WTC11 (cell line): ENCODE measurements around the gene LRRC2. TPM values are rescaled to one million over a fixed set of nuclear protein-coding genes. Genes with fewer than 3 reads are reported as not detected.
A peak's percentile ranks its signal among the peaks of the same experiment; 100 is the strongest.

Experiments
- ATAC-seq: fragments of 200-7000 bp; cut with Tn5 transposase; 2 replicates; pipeline ENCODE4 v1.10.0; 2021; ENCODE audit warnings: mild to moderate bottlenecking, moderate library complexity
- CTCF ChIA-PET: fragments of 300-600 bp; sonication (Branson Sonifier 250); formaldehyde crosslinking; loops from one replicate; lab custom pipeline; 2021; ENCODE audit warnings: antibody characterized with exemption; lab: Charles Lee
- POLR2A ChIA-PET: fragments of 350-600 bp; sonication (Branson Sonifier 250); formaldehyde crosslinking; loops from one replicate; lab custom pipeline; 2021; ENCODE audit warnings: antibody characterized with exemption; lab: Charles Lee
- DNase-seq: peaks from one replicate; pipeline ENCODE4 v3.0.0; 2021; ENCODE audit warnings: low spot score
- H3K27ac Mint-ChIP-seq: 2 replicates; pipeline ENCODE4 v1.8.0; 2021; ENCODE audit warnings: mixed read lengths
- H3K27me3 Mint-ChIP-seq: 2 replicates; pipeline ENCODE4 v1.8.0; 2021; ENCODE audit warnings: low read depth, mild to moderate bottlenecking, moderate library complexity, mixed read lengths
- H3K36me3 Mint-ChIP-seq: 2 replicates; pipeline ENCODE4 v1.8.0; 2021; ENCODE audit warnings: mixed read lengths
- H3K4me1 Mint-ChIP-seq: 2 replicates; pipeline ENCODE4 v1.8.0; 2022; ENCODE audit warnings: mixed read lengths
- H3K4me3 Mint-ChIP-seq: 2 replicates; pipeline ENCODE4 v1.8.0; 2021; ENCODE audit warnings: mild to moderate bottlenecking, moderate library complexity, mixed read lengths
- H3K9me3 Mint-ChIP-seq: 2 replicates; pipeline ENCODE4 v1.8.0; 2021; ENCODE audit warnings: mixed read lengths
- ATF6 ChIP-seq: sonication (generic); formaldehyde crosslinking; IDR thresholded peaks from 2 replicates; pipeline ENCODE4 v1.8.1; 2023; ENCODE audit warnings: mild to moderate bottlenecking, missing genetic modification reagents
- FOXJ3 ChIP-seq: sonication (generic); formaldehyde crosslinking; IDR thresholded peaks from 2 replicates; pipeline ENCODE4 v1.9.0; 2021; ENCODE audit warnings: missing genetic modification reagents, mild to moderate bottlenecking, borderline replicate concordance
- FOXP1 ChIP-seq: sonication (generic); formaldehyde crosslinking; IDR thresholded peaks from 2 replicates; pipeline ENCODE4 v1.8.0; 2022; ENCODE audit warnings: missing genetic modification reagents, mild to moderate bottlenecking, moderate library complexity, borderline replicate concordance
- HMGA2 ChIP-seq: fragments of 250-450 bp; sonication (Bioruptor Pico); IDR thresholded peaks from 2 replicates; pipeline ENCODE4 v1.4.0; 2021; ENCODE audit warnings: mild to moderate bottlenecking, moderate library complexity
- JUN ChIP-seq: sonication (generic); formaldehyde crosslinking; IDR thresholded peaks from 2 replicates; pipeline ENCODE4 v1.8.0; 2023; ENCODE audit warnings: mild to moderate bottlenecking, missing genetic modification reagents
- KAT7 ChIP-seq: sonication (generic); formaldehyde crosslinking; IDR thresholded peaks from 2 replicates; pipeline ENCODE4 v1.8.1; 2023; ENCODE audit warnings: missing genetic modification reagents, mild to moderate bottlenecking, borderline replicate concordance
- NFYB ChIP-seq: sonication (generic); formaldehyde crosslinking; conservative IDR thresholded peaks from 2 replicates; pipeline ENCODE4 v1.8.0; 2022; ENCODE audit warnings: low read depth, missing genetic modification reagents
- TP53 ChIP-seq: sonication (generic); formaldehyde crosslinking; IDR thresholded peaks from 2 replicates; pipeline ENCODE4 v1.8.1; 2023; ENCODE audit warnings: mild to moderate bottlenecking, missing genetic modification reagents
- ZNF416 ChIP-seq: fragments of 250-450 bp; sonication (Bioruptor Pico); IDR thresholded peaks from 2 replicates; pipeline ENCODE4 v1.9.0; 2021; ENCODE audit warnings: mild to moderate bottlenecking, inconsistent platforms
- total RNA-seq: library from RNA; stranded (reverse); gene quantifications from 3 replicates; pipeline ENCODE4 v1.2.3, GENCODE V29; 2021
- TF ChIP-seq, protein P1 (sequence below): sonication (generic); formaldehyde crosslinking; IDR thresholded peaks from 2 replicates; pipeline ENCODE4 v1.8.0; 2023; ENCODE audit warnings: missing genetic modification reagents, mild to moderate bottlenecking, borderline replicate concordance
- TF ChIP-seq, protein P2 (sequence below): sonication (generic); formaldehyde crosslinking; IDR thresholded peaks from 2 replicates; pipeline ENCODE4 v1.8.1; 2023; ENCODE audit warnings: mild to moderate bottlenecking, missing genetic modification reagents
- TF ChIP-seq, protein P3 (sequence below): sonication (generic); formaldehyde crosslinking; IDR thresholded peaks from 2 replicates; pipeline ENCODE4 v1.8.1; 2022; ENCODE audit warnings: low read depth, mild to moderate bottlenecking, moderate library complexity, missing genetic modification reagents, borderline replicate concordance
- TF ChIP-seq, protein P4 (sequence below): sonication (generic); formaldehyde crosslinking; IDR thresholded peaks from 2 replicates; pipeline ENCODE4 v1.8.0; 2022; ENCODE audit warnings: mild to moderate bottlenecking, missing genetic modification reagents

LRRC2 gene
- total RNA-seq, 1 experiment from 2014 or later, result 4.9 TPM

GRCh38 chr3:46566040-46566641 is at the start of gene LRRC2 (continued):
- TF ChIP-seq, protein P1, sequence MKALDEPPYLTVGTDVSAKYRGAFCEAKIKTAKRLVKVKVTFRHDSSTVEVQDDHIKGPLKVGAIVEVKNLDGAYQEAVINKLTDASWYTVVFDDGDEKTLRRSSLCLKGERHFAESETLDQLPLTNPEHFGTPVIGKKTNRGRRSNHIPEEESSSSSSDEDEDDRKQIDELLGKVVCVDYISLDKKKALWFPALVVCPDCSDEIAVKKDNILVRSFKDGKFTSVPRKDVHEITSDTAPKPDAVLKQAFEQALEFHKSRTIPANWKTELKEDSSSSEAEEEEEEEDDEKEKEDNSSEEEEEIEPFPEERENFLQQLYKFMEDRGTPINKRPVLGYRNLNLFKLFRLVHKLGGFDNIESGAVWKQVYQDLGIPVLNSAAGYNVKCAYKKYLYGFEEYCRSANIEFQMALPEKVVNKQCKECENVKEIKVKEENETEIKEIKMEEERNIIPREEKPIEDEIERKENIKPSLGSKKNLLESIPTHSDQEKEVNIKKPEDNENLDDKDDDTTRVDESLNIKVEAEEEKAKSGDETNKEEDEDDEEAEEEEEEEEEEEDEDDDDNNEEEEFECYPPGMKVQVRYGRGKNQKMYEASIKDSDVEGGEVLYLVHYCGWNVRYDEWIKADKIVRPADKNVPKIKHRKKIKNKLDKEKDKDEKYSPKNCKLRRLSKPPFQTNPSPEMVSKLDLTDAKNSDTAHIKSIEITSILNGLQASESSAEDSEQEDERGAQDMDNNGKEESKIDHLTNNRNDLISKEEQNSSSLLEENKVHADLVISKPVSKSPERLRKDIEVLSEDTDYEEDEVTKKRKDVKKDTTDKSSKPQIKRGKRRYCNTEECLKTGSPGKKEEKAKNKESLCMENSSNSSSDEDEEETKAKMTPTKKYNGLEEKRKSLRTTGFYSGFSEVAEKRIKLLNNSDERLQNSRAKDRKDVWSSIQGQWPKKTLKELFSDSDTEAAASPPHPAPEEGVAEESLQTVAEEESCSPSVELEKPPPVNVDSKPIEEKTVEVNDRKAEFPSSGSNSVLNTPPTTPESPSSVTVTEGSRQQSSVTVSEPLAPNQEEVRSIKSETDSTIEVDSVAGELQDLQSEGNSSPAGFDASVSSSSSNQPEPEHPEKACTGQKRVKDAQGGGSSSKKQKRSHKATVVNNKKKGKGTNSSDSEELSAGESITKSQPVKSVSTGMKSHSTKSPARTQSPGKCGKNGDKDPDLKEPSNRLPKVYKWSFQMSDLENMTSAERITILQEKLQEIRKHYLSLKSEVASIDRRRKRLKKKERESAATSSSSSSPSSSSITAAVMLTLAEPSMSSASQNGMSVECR (CRISPR knock-in tag), result no peak
- TF ChIP-seq HMGA2 (CRISPR knock-in tag) (no peak), TP53 (CRISPR knock-in tag) (no peak), KAT7 (CRISPR knock-in tag) (0 out of 2 replicates have a peak, but pooled peaks have one; percentile 30), NFYB (CRISPR knock-in tag) (no peak), FOXP1 (CRISPR knock-in tag) (peak; percentile 98; the same call in 1 of the 2 replicates), ATF6 (no peak), ZNF416 (no peak)
- TF ChIP-seq, protein P2, sequence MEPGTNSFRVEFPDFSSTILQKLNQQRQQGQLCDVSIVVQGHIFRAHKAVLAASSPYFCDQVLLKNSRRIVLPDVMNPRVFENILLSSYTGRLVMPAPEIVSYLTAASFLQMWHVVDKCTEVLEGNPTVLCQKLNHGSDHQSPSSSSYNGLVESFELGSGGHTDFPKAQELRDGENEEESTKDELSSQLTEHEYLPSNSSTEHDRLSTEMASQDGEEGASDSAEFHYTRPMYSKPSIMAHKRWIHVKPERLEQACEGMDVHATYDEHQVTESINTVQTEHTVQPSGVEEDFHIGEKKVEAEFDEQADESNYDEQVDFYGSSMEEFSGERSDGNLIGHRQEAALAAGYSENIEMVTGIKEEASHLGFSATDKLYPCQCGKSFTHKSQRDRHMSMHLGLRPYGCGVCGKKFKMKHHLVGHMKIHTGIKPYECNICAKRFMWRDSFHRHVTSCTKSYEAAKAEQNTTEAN, result no peak
- TF ChIP-seq, protein P3, sequence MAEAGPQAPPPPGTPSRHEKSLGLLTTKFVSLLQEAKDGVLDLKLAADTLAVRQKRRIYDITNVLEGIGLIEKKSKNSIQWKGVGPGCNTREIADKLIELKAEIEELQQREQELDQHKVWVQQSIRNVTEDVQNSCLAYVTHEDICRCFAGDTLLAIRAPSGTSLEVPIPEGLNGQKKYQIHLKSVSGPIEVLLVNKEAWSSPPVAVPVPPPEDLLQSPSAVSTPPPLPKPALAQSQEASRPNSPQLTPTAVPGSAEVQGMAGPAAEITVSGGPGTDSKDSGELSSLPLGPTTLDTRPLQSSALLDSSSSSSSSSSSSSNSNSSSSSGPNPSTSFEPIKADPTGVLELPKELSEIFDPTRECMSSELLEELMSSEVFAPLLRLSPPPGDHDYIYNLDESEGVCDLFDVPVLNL (CRISPR knock-in tag), result no peak

GRCh38 chr3:46615050-46615775 is 49.1 kb upstream of the LRRC2 start:
- Mint-ChIP-seq H3K36me3 (no peaks in the 10 kb centered on the region), H3K27ac (no peak overlapping the region), H3K27me3 (peaks cover 3% of the 10 kb centered on the region), H3K9me3 (no peaks in the 10 kb centered on the region), H3K4me1 (peaks cover 28% of the 10 kb centered on the region), H3K4me3 (no peak overlapping the region)
- no peak for ATAC-seq
- ChIA-PET POLR2A (interaction anchor here (1.5 kb wide), 1 partner anchor 10 kb away, joined by 3 read pairs; no protein-coding TSS in a partner anchor), CTCF (interaction anchor here (1.3 to 2.7 kb wide), 2 partner anchors 15 to 126 kb away, joined by 5 to 15 read pairs; no protein-coding TSS in a partner anchor)
- TF ChIP-seq JUN (no peak), FOXJ3 (CRISPR knock-in tag) (no peak)
- TF ChIP-seq, protein P4, sequence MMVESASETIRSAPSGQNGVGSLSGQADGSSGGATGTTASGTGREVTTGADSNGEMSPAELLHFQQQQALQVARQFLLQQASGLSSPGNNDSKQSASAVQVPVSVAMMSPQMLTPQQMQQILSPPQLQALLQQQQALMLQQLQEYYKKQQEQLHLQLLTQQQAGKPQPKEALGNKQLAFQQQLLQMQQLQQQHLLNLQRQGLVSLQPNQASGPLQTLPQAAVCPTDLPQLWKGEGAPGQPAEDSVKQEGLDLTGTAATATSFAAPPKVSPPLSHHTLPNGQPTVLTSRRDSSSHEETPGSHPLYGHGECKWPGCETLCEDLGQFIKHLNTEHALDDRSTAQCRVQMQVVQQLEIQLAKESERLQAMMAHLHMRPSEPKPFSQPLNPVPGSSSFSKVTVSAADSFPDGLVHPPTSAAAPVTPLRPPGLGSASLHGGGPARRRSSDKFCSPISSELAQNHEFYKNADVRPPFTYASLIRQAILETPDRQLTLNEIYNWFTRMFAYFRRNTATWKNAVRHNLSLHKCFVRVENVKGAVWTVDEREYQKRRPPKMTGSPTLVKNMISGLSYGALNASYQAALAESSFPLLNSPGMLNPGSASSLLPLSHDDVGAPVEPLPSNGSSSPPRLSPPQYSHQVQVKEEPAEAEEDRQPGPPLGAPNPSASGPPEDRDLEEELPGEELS, result no peak
- DNase-seq, result no peak
